GM18951 (cell line): ENCODE data around the gene FAHD2B.

ENCODE experiments used
- POLR2A ChIP-seq: IDR thresholded peaks from 4 replicates; pipeline ENCODE4 v1.6.1; 2011; ENCODE audit warnings: mild to moderate bottlenecking; ENCODE audit not compliant: insufficient read length, insufficient read depth; ENCODE audit errors: extremely low read depth
- in situ Hi-C: fragments of 300-500 bp; cut with MboI; formaldehyde crosslinking; loops from one replicate; pipeline ENCODE4 v1.12.0; 2022; ENCODE audit warnings: low sequenced_read_pairs, mixed read lengths, inconsistent platforms; ENCODE audit not compliant: unreplicated experiment

FAHD2B gene

DNA sequence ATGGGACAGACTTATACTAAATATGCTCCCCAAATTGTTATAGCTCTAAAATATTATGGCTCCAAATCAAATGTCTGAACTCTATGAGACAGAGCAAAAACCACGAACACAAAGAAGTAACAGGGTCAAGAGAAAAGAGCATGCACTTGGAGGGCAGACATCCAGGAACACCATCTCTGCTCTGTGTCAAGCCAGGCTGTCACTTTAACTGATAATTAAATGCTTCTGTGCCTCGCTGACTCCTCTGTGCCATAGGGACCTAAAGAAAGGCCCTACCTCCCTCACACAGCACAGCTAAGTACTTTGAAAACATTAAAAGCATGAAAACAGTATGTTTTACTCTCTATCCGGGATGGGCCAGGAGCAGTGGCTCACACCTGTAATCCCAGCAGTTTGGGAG is 23.8 kb downstream of the FAHD2B start:
- in situ Hi-C loops, result loop anchor here (25.0 kb wide), 1 partner anchor 266 kb away; no protein-coding TSS in a partner anchor

DNA sequence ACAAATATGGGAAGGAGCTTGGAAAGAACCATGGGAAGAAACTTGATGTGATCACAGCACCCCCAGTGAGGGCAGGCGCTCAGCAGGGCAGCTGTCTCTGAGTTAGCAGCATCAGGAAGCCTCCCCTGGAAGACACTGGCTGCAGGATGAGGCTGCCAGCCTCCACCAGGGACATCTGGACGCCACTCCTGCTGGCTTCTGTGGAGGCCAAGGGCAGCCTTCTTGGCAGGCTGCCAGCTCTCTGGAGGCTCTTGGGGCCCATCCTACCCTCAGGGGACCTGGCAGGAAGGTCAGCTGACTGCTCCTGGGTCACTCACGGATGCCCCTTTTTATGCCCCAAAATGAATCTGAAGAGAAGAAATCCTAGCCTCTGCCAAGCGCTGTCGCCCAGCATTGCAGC is 26.0 kb downstream of the FAHD2B start:
- in situ Hi-C loops, result loop anchor here (25.0 kb wide), 1 partner anchor 269 kb away; no protein-coding TSS in a partner anchor

DNA sequence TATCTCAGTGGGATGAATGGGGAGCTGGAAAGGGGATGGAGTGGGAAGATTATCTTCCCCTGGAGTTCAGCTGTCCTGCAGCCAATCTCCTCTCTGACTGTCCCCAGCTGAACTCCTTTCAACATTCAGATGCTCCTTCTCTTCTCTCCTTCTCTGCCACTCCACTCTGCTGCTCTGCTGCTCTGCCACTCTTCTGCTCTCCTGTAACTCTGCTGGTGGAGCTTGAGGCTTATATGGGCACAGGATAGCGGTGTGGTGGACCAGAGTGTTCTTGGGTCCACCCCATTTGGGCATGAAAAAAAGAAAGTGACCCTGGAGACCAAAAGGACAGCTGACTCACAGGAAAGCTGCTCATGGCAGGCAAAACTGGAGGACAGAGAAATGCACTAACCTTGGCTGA is 26.6 kb downstream of the FAHD2B start:
- no peak for TF ChIP-seq POLR2A
- in situ Hi-C loops, result loop anchor here (25.0 kb wide), 1 partner anchor 269 kb away; no protein-coding TSS in a partner anchor

DNA sequence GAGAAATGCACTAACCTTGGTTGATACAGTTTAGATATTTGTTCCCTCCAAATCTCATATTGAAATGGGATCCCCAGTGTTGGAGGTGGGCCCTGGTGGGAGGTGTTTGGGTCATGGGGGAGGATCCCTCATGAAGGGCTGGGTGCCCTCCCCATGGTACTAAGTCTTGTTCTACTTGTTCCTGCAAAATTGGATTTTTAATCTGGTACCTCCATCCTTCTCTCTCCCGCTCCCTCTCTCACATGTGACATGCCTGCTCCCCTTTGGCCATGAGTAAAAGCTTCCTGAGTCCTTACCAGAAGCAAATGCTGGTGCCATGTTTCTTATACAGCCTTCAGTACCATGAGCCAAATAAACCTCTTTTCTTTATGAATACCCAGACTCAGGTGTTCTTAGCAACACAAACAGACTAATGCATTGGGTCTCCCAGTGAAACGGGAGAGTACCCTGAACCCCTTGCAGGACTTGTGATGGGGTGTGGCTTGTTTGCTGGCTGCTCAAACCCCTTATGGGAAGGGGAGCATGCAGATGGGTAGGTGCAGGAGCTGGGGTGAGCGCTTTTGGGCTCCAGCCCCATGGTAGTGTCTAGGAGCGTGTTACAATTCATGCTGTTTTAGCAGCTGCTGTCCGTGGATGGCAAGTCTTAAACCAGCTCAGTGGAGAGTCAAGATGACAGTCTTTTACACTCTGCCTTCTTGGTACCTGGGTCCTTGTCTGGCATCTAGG is 27.2 kb downstream of the FAHD2B start:
- no peak for TF ChIP-seq POLR2A
- in situ Hi-C loops, result loop anchor here (25.0 kb wide), 1 partner anchor 270 kb away; no protein-coding TSS in a partner anchor

DNA sequence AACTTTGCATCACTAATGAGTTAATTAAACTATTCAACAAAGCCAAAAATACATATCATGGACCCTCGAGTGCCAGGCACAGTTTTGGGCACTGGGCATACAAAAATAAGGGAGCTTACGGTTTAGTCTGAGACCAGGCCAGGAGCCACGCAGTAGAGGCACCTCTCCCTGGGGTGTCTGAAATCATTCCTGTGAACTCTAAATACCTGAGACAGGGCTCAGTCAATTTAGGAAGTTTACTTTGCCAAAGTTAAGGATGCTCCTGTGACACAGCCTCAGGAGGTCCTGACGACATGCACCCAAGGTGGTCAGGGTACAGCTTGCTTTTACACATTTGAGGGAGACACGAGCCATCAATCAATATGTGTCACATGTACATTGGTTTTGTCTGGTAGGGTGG is 28.7 kb downstream of the FAHD2B start:
- in situ Hi-C loops, result loop anchor here (25.0 kb wide), 1 partner anchor 271 kb away; no protein-coding TSS in a partner anchor

DNA sequence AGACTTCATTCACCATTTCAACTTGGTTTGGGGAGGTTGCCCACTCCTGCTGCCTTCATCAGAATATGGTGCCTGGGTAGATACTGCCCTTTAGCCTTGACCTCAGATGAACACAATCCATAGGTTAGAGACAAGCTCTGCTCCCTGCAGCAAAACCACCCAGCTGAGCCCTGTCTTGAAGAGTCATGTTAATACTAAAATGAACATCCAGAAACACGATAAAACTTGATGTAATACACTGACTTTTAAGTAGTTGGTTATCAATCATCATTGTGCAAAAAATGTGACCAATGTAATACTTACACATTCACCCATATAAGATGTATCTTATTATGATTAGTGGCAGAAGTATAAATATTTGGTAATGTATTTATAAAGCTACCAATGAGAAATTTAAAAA is 32.7 kb downstream of the FAHD2B start:
- in situ Hi-C loops, result loop anchor here (25.0 kb wide), 1 partner anchor 275 kb away; no protein-coding TSS in a partner anchor

DNA sequence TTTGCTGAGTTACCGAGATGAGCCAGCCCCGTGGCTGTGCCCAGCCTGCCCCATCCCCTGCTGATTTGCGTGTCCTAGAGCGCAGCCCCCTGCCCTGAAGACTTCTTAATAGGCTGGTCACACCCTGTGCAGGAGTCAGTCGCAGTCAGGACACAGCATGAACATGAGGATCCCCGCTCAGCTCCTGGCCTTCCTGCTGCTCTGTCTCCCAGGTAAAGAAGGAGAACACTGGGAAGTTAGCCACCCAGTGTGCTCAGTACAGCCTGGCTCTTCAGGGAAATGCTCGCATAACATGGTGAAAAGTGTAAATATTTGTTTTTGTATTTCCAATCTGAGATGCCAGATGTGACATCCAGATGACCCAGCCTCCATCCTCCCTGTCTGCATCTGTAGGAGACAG is 34.9 kb downstream of the FAHD2B start:
- in situ Hi-C loops, result loop anchor here (25.0 kb wide), 1 partner anchor 278 kb away; no protein-coding TSS in a partner anchor

DNA sequence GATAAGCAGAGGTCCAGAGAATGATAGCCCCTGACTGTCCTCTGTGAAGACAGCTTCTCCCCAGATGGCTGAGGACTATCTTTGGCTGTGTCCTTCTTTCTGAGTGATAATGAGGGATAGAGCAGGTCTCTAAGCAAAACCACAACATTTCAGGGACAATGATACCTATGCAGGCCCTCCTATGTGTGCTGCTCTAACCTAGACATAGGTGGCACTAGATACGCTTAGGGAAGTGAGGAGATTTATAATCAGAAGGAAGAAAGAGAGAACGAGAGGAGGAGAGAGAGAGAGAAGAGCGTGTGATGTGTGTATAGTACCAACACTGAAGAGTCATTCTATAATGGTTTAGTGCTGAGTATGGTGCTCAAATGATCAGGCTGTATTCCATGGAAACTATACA is 38.5 kb downstream of the FAHD2B start:
- in situ Hi-C loops, result loop anchor here (25.0 kb wide), 1 partner anchor 281 kb away; no protein-coding TSS in a partner anchor

DNA sequence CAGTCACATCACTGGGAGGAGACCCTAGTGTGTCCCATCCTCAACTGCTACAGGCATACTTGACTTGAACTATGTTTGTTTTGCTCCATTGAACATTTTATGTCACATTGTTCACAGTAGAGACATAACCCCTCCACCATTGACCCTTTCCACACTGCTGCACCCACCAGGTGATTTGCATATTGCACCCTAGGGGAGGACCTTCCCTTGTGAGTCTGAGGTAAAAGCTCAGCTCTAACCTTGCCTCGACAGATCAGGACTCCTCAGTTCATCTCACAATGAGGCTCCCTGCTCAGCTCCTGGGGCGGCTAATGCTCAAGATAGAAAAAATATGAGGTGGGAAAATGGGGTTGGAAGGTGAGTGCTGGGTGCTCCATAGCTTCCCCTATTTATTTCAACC is 44.6 kb downstream of the FAHD2B start:
- in situ Hi-C loops, result loop anchor here (25.0 kb wide), 1 partner anchor 287 kb away; no protein-coding TSS in a partner anchor

DNA sequence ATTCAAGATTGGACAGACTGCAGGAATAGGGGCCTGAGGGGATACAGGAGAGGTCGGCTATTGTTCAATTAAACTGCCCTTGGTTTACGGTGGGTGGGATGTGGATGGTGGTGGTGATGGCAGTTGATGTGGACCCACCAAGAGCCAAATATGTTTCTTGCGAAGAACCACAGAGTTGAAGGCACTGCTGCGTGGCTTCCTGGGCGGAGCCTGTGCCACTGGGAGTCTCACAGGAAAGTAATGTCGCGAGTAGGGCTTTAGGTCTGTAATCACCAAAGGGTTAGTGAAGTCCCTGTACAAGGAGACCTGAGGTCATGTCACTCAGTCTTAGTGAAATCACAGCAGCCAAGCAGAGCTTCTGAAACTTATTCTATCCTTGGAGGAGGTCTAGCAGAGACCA is 46.2 kb downstream of the FAHD2B start:
- in situ Hi-C loops, result loop anchor here (25.0 kb wide), 1 partner anchor 1561 kb away; the partner anchor contains the start of gene TRIM43B

DNA sequence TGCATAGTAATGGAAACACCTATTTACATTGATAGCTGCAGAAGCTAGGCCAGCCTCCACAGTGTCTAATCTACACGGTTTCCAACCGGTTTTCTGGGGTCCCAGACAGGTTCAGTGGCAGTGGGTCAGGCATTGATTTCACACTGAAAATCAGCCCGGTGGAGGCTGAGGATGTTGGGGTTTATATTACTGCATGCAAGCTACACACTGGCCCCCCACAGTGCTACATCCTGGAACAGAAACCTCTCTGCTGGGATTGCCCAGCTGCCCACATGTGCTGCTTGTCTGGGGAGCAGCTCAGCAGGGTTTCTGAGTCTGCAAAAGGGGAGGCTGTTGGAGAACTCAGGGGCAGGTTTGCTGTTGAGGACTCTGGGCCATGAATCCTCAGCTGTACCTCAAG is 48.0 kb downstream of the FAHD2B start:
- in situ Hi-C loops, result loop anchor here (25.0 kb wide), 1 partner anchor 1559 kb away; the partner anchor contains the start of gene TRIM43B

DNA sequence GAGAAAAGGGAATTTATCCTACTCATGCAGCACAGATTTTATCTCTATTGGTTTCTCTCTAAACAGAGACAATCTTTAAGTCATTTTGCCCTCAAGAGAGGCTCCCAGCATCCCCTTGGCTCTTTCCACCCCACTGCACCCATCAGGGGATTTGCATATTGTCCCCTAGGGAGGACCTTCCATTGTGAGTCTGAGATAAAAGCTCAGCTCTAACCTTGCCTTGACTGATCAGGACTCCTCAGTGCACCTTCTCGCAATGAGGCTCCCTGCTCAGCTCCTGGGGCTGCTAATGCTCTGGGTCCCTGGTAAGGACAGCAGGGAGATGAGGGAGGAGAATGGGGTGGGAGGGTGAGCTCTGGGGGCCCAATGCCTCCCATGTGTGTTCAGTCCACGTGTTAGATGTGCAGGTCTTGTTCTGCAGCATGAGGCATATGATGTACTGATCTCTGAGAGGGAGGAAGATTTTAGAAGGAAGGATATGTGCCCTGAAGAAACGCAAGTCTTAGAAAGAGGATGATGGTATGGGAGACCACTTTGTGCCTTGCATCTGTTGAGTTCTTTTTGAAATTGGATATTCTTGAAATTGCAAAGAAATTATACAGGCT is 48.7 kb downstream of the FAHD2B start:
- in situ Hi-C loops, result loop anchor here (25.0 kb wide), 1 partner anchor 1559 kb away; the partner anchor contains the start of gene TRIM43B
